Left ventricle myocardium superior (tissue), 1 donor: ENCODE data around the gene MYCL. TPM values are rescaled to one million over a fixed set of nuclear protein-coding genes. Genes with fewer than 3 reads are reported as not detected.
A peak's percentile ranks its signal among the peaks of the same experiment; 100 is the strongest.
"Not testable (repeated sequence)": the region's sequence is repeated elsewhere in the genome, so short reads cannot be mapped to it uniquely, and the experiment has no call there.

Source experiments
- ATAC-seq: fragments of 200-7000 bp; cut with Tn5 transposase; one replicate; pipeline ENCODE4 v1.9.1; 2020; ENCODE audit warnings: mild to moderate bottlenecking, moderate library complexity
- DNase-seq: peaks from one replicate; pipeline ENCODE4 v3.0.0-alpha.2; 2020
- intact Hi-C: fragments of 100-400 bp; cut with micrococcal nuclease; formaldehyde crosslinking; loops from one replicate; pipeline ENCODE4 v1.11.0; 2022
- total RNA-seq: library from RNA; stranded (reverse); fragmentation: NEBNext Ultra II Directional; extraction: Animal tissue kit (Norgen Biotek cat#: 25700); gene quantifications from one replicate; pipeline ENCODE4 v1.2.1, GENCODE V29; 2021
- donor health status: DM: no; HTN: yes; CAD: no; lungs with severe emphysema.

Gene MYCL
- total RNA-seq, 1 donor from 2014 or later, result 1.5 TPM

DNA sequence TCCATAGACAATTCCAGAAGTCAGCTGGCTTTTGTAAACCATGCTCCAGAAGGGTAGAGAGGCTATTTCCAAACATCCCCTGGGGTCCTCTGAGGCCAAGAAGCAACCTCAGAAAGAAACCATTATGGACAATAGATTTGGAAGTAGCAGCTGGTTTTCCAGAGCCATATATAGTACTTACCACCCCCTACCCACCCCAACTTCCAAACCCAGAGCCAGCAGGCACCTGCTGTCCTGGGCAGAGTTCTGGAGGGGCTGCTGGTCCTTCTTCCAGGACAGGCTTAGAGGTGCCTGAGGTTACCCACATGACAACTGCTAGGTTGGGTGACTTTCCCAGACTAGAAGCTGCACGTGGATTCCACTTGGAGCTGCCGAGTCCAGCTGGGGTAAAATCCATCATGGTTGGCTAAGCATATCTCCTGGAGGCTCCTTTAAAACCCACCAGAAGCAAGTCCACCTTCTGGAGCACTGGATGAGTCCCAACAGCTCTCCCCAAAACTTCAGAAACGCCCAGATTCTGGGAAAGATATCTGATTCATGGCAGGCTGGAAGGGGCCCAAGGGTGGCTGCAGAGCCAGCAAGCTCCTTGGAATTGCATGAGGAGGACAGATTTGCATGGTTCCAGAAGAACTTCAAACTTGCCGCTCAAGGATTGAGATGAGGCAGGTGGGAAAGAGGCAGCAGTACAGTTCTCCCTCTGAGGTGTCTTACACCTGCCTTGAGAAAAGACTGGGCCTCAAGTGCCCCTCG is 5.8 kb downstream of the MYCL start:
- DNase-seq, result no peak
- intact Hi-C loops, result no loop called here
- no peak for ATAC-seq

DNA sequence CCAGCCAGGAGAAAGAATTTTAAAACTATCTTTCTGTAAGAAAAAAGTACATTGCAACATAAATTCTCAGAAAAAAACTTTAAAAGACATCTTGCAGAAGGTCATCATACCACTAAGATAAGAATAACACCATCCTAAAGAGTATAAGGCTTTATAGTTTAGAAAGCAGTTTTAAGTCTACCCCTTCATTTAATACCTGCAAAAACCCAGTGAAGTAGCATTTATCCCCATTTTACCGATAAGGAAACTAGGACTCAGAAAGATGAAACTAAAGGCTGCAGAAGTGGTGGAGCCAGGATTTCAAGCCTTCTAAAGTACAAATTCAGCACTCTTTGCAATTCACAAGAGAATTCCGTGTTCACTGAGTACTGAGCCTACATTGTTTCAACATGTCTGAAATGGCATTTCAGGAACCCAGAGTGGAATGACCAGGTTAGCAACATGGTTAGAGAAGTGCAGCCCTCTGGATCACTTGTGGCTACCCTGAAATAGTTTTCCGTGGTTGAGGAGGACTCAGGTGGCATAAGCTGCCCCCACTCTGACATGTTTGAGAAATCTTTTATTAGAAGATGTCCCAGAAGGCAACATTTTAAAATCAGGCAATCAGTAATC is 6.7 kb downstream of the MYCL start:
- intact Hi-C loops, result no loop called here
- no peak for ATAC-seq
- no peak for DNase-seq

DNA sequence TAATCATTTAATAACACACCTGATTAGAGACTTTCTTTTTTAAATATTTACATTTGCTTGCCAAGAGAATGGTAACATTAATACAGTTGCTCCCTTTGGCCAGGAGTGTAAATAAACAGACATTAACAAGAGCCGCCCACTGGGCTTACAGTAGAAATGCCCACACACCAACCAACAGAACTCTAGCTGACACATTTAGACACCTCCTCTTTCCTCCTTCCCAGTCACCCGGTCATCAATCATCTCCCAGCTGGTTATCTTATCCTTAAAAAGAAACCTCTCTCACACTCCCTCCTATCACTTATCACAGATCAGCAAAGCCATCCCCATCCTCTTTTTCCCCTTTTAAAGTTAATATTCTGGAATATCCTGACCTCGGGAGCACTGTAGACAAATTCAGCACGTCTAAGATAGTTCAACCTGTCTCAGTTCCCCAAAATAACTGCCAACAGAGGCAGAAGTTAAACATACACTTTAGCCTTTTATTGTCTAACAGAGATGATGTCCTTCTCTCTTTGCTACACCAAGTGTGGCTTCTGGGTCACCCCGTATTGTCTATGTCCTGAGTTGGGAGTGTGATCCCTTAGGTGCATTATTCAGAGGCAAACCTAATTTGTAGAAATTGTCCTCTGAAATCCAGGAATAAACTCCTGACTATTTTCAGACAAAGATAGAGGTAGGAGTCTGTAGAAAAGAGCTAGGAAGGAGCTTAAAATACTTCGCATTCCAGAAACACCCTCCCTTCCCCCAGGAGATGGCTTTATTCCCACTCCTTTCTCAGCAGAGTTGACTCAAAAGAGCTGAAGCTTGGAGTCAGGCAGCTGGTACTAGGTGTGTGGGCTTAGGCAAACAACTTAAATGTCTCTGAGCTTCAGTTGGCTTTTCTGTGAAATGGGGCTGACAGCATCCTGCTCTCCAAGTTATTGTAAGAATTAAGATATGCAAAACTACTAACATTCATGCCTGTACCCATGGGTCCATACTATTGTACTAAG is 8.8 kb downstream of the MYCL start:
- intact Hi-C loops, result no loop called here
- DNase-seq, result no peak
- ATAC-seq, result peak; percentile 25

DNA sequence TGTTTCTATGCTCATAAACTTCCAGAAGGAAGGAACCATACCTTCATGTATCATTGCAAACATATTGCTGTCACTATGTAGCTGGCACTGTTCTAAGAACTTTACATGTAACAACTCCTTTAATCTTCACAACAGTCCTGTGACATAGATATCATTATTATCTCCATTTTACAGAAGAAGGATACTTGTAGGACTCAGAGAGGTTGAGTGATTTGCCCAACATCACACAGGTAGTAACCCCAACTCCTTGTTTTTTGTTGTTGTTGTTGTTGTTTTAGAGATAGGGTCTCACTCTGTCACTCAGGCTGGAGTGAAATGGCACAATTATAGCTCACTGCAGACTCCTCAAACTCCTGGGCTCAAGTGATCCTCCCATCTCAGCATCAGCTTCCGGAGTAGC is 10.8 kb downstream of the MYCL start:
- intact Hi-C loops, result no loop called here
- no peak for DNase-seq
- ATAC-seq, result no peak

DNA sequence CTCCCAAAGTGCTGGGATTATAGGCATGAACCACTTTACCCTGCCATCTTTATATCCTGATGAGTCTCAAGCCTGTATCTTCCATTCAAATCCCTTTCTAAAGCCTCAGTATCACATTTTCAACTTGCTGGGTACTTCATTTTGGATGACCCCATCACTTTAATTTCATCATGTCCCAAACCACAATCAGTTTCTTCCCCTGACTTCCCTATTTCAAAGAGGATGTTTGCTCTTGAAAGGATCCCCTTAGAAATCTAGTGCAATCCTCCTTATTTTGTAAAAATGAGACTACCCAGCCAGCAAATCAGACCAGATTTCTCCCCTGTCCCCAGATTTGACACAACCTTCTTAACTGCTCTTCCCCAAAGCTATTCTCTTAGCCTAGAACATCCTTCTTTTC is 11.4 kb downstream of the MYCL start:
- intact Hi-C loops, result no loop called here
- DNase-seq (no peak), ATAC-seq (no peak)

DNA sequence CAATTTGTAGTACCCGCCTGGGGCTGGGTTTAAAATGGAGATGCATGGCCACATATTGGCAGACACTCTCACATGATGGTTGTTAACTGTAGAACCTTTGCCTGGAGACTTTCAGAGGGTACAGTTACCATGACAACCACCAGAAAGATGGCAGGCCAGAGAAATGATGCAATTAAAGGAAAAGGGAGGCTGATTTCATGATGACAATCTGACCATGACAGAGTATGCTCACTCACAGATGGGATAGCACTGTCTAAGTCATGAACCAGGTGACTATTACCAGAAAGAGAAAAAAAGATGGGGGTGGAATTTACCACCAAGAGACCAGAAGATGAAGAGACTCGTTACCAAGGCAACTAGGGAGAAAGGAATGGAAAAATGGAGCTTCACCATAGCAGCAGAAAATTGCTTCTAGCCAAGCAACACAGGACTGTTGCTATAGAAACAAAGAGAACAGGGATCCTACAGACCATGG is 14.9 kb downstream of the MYCL start:
- ATAC-seq (no peak), DNase-seq (no peak)
- intact Hi-C loops, result no loop called here

DNA sequence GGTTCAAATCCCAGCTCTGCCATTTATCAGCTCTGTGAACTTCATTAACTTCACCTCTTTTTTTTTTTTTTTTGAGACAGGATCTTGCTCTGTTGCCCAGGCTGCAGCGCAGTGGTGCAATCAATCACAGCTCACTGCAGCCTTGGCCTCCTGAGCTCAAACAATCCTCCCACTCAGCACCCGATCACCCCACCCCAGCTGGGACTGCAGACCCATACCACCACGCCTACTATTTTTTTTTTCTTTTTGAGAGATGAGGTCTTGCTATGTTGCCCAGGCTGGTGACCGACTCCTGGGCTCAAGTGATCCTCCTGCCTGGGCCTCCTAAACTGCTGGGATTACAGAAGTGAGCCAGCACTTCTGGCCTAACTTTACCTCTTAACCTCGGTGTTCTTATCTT is 16.2 kb downstream of the MYCL start:
- ATAC-seq, result no peak
- intact Hi-C loops, result no loop called here
- DNase-seq, result no peak

DNA sequence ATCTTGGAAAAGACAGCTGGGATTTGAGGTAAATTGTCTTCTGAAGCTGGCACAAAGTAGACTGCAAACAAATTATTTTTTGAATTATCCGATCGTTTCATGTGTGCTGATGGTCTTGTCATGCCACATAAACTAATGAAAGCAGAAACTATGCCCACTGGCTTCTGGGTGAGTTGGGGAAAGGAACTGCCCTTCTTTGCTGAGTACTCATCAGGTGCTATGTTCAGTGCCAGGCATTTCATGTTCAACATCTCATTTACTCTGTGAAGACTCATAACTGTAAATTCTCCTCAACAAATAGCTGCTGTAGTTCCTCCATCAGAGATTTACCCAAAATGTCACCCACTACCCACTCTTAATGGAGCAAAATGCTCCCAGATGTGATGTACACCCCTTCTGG is 19.6 kb downstream of the MYCL start:
- intact Hi-C loops, result no loop called here
- no peak for ATAC-seq

DNA sequence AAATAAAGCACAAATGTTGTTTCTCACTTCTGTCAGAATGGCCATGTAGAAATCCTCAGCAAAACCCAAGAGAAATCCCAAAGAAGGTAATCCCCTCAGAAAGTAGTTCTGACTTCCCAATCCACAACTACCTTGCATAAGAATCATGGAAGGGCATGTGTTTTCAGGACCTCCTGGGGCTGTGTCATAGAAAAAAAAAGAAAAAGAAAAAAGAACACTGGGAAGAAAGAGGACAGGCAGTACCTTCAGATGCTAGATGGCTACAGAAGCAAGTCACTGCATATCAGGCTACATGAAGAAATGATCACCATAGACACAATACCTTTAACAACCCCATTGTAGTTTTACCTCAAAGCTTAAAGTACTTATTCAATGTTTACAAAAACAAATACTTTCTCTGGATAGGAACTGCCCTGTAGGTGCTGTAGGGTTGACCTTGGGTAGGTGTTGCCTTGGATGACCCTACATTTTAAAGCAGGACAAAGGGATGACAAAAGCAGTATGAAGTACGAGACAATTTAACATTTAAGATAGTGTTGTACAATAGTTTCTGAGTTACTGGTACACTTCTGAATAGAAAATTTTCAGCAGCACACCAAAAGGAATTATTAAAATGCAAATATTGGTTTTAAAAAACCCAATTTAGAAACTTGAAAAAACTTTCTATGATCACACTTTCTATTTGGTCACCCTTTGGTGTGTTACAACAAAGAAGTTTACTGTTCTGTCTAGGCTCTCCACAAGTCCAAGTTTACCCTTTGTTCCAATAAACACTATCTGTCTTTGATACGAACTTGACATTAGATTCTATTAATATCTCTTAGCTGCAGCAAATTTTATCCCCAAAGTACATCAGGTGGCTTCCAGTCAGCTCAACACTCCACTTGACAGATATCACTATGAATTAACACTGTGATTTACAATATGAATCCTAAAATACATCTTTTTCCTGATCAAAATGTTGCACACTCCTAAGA is 23.4 kb downstream of the MYCL start:
- intact Hi-C loops, result no loop called here
- ATAC-seq (peak; percentile 71), DNase-seq (no peak)

More for the DNA sequence above, 19.6 kb downstream of the MYCL start:
- no peak for DNase-seq

DNA sequence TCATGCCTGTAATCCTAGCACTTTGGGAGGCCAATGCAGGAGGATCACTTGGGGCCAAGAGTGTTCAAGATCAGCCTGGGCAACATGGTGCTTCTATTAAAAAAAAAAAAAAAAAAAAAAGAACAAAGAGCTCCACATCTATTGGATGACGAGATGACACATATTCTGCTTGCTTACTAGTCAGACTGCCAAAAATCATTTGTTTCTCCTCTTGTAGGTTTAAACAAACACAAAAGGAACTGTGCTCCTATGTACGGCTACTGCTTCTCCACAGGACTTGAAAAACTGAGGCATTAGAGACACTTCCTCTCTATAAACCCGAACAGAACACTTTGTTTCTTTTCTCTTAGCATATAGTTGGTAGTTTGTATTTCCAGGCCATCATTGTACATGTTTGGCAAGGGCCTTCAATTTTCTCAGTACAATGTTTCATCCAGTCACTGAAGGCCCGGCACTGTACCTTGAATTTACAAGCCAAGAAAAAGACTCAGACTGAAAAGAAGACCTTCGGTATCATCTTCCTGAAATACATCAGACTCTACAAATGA is 24.4 kb downstream of the MYCL start:
- intact Hi-C loops, result no loop called here
- DNase-seq (no peak), ATAC-seq (no peak)

DNA sequence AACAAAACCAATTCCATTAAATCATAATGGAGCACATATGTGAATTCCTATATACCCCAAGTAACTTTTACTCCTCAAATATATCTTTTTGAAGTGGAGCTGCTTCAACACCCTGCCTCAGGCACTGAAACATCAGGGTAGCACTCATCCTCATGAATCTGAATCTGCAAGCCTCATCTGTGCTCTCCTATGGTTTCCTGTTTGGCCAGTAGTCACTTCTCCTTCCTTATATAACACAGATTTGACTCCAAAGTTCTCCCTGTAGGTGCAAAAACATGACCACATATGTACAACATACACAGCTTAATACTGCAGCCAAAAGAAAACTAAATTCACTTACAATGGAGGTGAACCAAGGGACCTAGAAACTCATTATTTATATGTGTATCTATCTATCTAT is 25.6 kb downstream of the MYCL start:
- intact Hi-C loops, result no loop called here
- DNase-seq (no peak), ATAC-seq (no peak)

DNA sequence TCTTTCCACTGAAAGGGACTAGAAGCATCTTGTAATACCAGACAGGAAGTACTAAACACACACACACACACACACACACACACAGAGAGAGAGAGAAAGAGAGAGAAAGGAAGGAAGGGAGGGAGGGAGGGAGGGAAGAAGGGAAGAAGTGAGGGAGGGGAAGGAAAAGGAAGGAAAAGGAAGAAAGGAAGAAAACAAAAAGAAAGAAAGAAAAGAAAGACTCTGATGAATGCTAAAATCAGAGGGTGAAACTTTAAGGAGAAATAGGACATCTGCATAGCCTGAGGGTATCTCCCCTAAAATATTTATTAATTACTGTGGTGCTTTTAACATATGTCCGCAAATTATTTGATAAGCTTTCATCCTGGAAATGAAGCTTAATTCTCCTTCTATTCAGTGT is 29.0 kb downstream of the MYCL start:
- no peak for ATAC-seq
- intact Hi-C loops, result no loop called here
- no peak for DNase-seq

DNA sequence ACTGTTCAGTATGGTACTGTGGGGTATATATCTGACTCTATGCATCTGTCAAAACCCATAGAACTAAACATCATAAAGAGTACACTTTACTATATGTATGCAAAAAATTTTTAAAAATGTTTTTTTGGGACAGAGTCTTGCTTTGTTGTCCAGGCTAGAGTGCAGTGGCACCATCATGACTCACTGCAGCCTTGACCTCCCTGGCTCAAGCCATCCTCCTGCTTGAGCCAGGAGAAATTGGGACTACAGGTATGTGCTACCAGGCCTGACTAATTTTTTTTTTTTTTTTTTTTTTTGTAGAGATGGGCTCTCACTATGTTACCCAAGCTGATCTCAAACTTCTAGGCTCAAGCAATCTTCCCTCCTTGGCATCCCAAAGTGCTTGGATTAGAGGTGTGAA is 29.9 kb downstream of the MYCL start:
- no peak for DNase-seq
- intact Hi-C loops, result no loop called here
- no peak for ATAC-seq

DNA sequence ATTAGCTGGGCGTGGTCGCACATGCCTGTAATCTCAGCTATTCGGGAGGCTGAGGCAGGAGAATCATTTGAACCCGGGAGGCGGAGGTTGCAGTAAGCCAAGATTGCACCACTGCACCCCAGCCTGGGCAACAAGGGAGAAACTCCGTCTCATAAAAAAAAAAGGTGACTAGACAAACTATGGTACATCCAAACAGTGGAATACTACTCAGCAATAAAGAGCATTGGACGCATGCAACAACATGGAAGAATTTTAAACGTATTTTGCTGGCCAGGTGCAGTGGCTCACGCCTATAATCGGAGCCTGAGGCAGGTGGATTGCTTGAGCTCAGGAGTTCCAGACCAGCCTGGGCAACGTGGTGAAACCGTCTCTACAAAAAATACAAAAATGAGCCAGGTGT is 30.7 kb downstream of the MYCL start:
- DNase-seq, ATAC-seq, intact Hi-C loops: not testable (repeated sequence)

DNA sequence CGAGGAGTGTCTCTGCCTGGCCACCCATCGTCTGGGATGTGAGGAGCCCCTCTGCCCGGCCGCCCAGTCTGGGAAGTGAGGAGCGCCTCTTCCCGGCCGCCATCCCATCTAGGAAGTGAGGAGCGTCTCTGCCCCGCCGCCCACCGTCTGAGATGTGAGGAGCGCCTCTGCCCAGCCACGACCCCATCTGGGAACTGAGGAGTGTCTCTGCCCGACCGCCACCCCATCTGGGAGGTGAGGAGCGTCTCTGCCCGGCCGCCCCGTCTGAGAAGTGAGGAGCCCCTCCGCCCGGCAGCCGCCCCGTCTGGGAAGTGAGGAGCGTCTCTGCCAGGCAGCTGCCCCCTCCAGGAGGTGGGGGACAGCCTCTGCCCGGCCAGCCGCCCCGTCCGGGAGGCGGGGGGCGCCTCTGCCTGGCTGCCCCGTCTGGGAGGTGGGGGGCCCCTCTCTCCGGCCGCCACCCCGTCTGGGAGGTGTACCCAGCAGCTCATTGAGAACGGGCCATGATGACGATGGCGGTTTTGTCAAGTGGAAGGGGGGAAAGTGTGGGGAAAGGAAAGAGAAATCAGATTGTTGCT is 32.1 kb downstream of the MYCL start:
- intact Hi-C loops, ATAC-seq: not testable (repeated sequence)

DNA sequence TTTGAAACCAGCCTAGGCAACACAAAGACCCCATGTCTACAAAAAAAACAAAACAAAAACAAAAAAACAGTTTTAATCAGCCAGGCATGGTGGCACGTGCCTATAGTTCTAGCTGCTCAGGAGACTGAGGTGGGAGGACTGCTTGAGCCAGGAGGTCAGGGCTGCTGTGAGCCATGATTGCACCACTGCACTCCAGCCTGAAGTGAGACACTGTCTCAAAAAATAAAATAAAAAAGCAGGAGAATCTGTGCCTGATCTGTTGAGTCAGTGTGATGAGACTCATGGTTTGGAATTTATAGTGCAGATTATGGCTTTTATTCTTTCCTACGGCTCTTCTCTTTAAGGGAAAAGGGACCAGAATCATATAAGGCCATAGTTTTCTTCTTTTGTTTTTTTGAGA is 35.0 kb downstream of the MYCL start:
- ATAC-seq (no peak), DNase-seq (no peak)
- intact Hi-C loops, result no loop called here

More for the DNA sequence above, 32.1 kb downstream of the MYCL start:
- DNase-seq, result not testable (repeated sequence)

DNA sequence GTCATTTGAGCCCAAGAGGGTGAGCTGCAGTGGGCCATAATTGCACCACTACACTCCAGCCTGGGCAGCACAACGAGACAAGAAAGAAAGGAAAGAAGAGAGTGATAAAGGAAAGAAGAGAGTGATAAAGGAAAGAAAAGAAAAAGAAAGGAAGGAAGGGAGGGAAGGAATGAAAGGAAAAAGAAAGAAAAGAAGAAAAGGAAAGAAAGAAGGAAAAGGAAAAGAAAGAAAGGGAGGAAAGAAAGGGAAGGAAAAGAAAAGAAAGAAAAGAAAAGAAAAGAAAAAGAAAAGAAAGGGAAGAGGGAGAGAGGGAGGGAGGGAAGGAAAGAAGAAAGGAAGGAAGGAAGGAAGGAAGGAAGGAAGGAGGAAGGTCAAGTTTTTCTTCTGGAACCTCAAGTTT is 36.0 kb downstream of the MYCL start:
- no peak for DNase-seq
- intact Hi-C loops, result no loop called here
- no peak for ATAC-seq

DNA sequence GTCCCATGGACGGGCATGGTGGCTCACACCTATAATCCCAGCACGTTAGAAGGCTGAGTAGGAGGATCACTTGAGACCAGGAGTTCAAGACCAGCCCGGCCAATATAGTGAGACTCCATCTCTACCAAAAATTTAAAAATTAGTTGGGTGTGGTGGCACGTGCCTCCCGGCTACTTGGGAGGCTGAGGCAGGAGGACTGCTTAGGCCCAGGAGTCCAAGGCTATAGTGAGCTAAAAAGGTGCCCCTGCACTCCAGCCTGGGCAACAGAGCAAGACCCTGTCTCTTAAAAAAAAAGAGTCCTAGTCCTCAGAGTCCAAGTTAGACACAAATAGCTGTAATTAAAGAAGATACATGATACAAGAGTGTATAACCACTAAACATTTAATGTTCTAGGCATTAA is 38.5 kb downstream of the MYCL start:
- no peak for DNase-seq
- no peak for ATAC-seq
- intact Hi-C loops, result no loop called here
